H1 (cell line): ENCODE measurements around the gene HLA-F. TPM values are rescaled to one million over a fixed set of nuclear protein-coding genes. Genes with fewer than 3 reads are reported as not detected.

ENCODE experiments used
- EP300 ChIP-seq, 2 experiments: IDR thresholded peaks; 1 replicate in 1 of 2; 2 replicates in 1 of 2; pipeline ENCODE4 v1.6.1; 2011 to 2012; ENCODE audit warnings: low read depth in 2 of 2, low read length in 2 of 2, mild to moderate bottlenecking in 2 of 2, borderline replicate concordance in 1 of 2, inconsistent platforms in 1 of 2, moderate library complexity in 1 of 2
- SAP30 ChIP-seq: fragments of 300-600 bp; sonication (generic); IDR thresholded peaks from 2 replicates; pipeline ENCODE4 v1.7.1; 2012; ENCODE audit warnings: low read length, moderate library complexity, mild to moderate bottlenecking, inconsistent platforms; ENCODE audit not compliant: insufficient read depth, insufficient replicate concordance
- polyA plus RNA-seq, 7 experiments: library from polyadenylated mRNA; depleted of rRNA in 3 of 7; stranded (reverse) in 5 of 7; unstranded in 2 of 7; fragments of >200 nt in 5 of 7; fragments of 200-250 nt in 2 of 7; gene quantifications; 1 replicate in 5 of 7; 2 replicates in 1 of 7; 4 replicates in 1 of 7; pipeline versions ENCODE4 v1.2.1 to v1.2.3, GENCODE V29; 2011 to 2013; ENCODE audit warnings: missing spikeins in 2 of 7, mixed read lengths in 2 of 7
- total RNA-seq: library from RNA; stranded (reverse); fragmentation: NEBNext Ultra II Directional; extraction: Animal tissue kit (Norgen Biotek cat#: 25700); gene quantifications from 2 replicates; pipeline ENCODE4 v1.2.1, GENCODE V29; 2021
- TF ChIP-seq, protein P1 (sequence below): IDR thresholded peaks from 2 replicates; pipeline ENCODE4 v1.6.1; 2012; ENCODE audit warnings: inconsistent platforms

HLA-F gene
- total and polyA plus RNA-seq, 2 of the 8 experiments (the other 6 are each of a cell fraction or from before 2014, with no cell fraction given): 9.6 to 11.7 TPM

- TF ChIP-seq, protein P1, sequence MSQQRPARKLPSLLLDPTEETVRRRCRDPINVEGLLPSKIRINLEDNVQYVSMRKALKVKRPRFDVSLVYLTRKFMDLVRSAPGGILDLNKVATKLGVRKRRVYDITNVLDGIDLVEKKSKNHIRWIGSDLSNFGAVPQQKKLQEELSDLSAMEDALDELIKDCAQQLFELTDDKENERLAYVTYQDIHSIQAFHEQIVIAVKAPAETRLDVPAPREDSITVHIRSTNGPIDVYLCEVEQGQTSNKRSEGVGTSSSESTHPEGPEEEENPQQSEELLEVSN: no peak
- TF ChIP-seq SAP30 (no peak), EP300 (IDR thresholded peaks at IDR 0.05; ENCODE audit: borderline replicate concordance in 1 of 2, low read depth in 2 of 2, low read length in 2 of 2) (no peak)
These were observed 32.1 kb downstream of the HLA-F start (continued) for GRCh38 chr6:29755295-29755871.
